Neuronal stem cell (in vitro differentiated cells): ENCODE results near the gene TOGARAM1. TPM values are rescaled to one million over a fixed set of nuclear protein-coding genes. Genes with fewer than 3 reads are reported as not detected.

Experiments used
- DNase-seq: peaks from one replicate; pipeline ENCODE4 v3.0.0-alpha.2; 2013; ENCODE audit warnings: low spot score
- H2AFZ ChIP-seq: one replicate; pipeline ENCODE4 v1.6.1; 2013; ENCODE audit warnings: mild to moderate bottlenecking, low read length, inconsistent platforms
- H2AK5ac ChIP-seq: 2 replicates; pipeline ENCODE4 v1.6.1; 2013; ENCODE audit warnings: low read depth, mild to moderate bottlenecking, inconsistent platforms, low read length, moderate library complexity, mixed read lengths
- H2BK120ac ChIP-seq: 2 replicates; pipeline ENCODE4 v1.6.1; 2013; ENCODE audit warnings: low read depth, mild to moderate bottlenecking, inconsistent platforms, low read length, moderate library complexity, mixed read lengths
- H2BK12ac ChIP-seq: one replicate; pipeline ENCODE4 v1.6.1; 2013; ENCODE audit warnings: low read length, inconsistent platforms
- H2BK15ac ChIP-seq: 2 replicates; pipeline ENCODE4 v1.6.1; 2013; ENCODE audit warnings: mild to moderate bottlenecking, low read length, inconsistent platforms, mixed read lengths
- H2BK5ac ChIP-seq: one replicate; pipeline ENCODE4 v1.6.1; 2013; ENCODE audit warnings: inconsistent platforms, mild to moderate bottlenecking, low read length, moderate library complexity
- H3K14ac ChIP-seq: one replicate; pipeline ENCODE4 v1.6.1; 2013; ENCODE audit warnings: low read length, inconsistent platforms
- H3K18ac ChIP-seq: 2 replicates; pipeline ENCODE4 v1.6.1; 2013; ENCODE audit warnings: low read length, inconsistent platforms
- H3K23ac ChIP-seq: 2 replicates; pipeline ENCODE4 v1.6.1; 2013; ENCODE audit warnings: low read depth, mild to moderate bottlenecking, mixed read lengths, low read length, inconsistent platforms; ENCODE audit not compliant: poor library complexity
- H3K27ac ChIP-seq: replicated peaks from 3 replicates; pipeline ENCODE4 v1.5.1; 2013; ENCODE audit warnings: low read length, inconsistent platforms
- H3K27me3 ChIP-seq, 3 experiments: 2 replicates each; pipeline ENCODE4 v1.6.1; 2013; ENCODE audit warnings: low read length in 3 of 3, mild to moderate bottlenecking in 2 of 3, inconsistent platforms in 1 of 3, low read depth in 1 of 3, mixed read lengths in 1 of 3, moderate library complexity in 1 of 3; ENCODE audit not compliant: control insufficient read depth in 3 of 3, insufficient read depth in 3 of 3
- H3K36me3 ChIP-seq, 2 donors: replicated peaks in 1 of 2; 2 replicates each; pipeline ENCODE4 v1.6.1; 2013; ENCODE audit warnings: low read length in 2 of 2; ENCODE audit not compliant: control insufficient read depth in 2 of 2, insufficient read depth in 2 of 2
- H3K4ac ChIP-seq: 2 replicates; pipeline ENCODE4 v1.6.1; 2013; ENCODE audit warnings: inconsistent platforms, mild to moderate bottlenecking, low read length, moderate library complexity
- H3K4me1 ChIP-seq, 2 donors: 1 replicate in 1 of 2; 2 replicates in 1 of 2; pipeline ENCODE4 v1.6.1; 2013; ENCODE audit warnings: low read length in 2 of 2, low read depth in 1 of 2; ENCODE audit not compliant: control insufficient read depth in 2 of 2, insufficient read depth in 1 of 2
- H3K4me2 ChIP-seq: one replicate; pipeline ENCODE4 v1.6.1; 2013; ENCODE audit warnings: mild to moderate bottlenecking, low read length, inconsistent platforms; ENCODE audit not compliant: insufficient read depth, poor library complexity, severe bottlenecking
- H3K4me3 ChIP-seq, 2 donors: 2 replicates each; pipeline ENCODE4 v1.5.1; 2013; ENCODE audit warnings: low read length in 2 of 2, mild to moderate bottlenecking in 2 of 2, inconsistent platforms in 1 of 2, moderate library complexity in 1 of 2
- H3K79me1 ChIP-seq: one replicate; pipeline ENCODE4 v1.6.1; 2013; ENCODE audit warnings: low read depth, mild to moderate bottlenecking, inconsistent platforms, low read length, moderate library complexity
- H3K9ac ChIP-seq: one replicate; pipeline ENCODE4 v1.6.1; 2013; ENCODE audit warnings: mild to moderate bottlenecking, low read depth, low read length, inconsistent platforms; ENCODE audit not compliant: poor library complexity
- H3K9me3 ChIP-seq, 2 donors: replicated peaks in 1 of 2; 2 replicates each; pipeline versions ENCODE3 to v1.6.1; 2013; ENCODE audit warnings: low read length in 2 of 2, mild to moderate bottlenecking in 2 of 2, inconsistent platforms in 1 of 2, low read depth in 1 of 2, mixed read lengths in 1 of 2, moderate library complexity in 1 of 2; ENCODE audit not compliant: control insufficient read depth in 2 of 2, insufficient read depth in 1 of 2
- H4K8ac ChIP-seq: one replicate; pipeline ENCODE4 v1.6.1; 2013; ENCODE audit warnings: low read depth, mild to moderate bottlenecking, inconsistent platforms, low read length, moderate library complexity
- H4K91ac ChIP-seq: one replicate; pipeline ENCODE4 v1.6.1; 2013; ENCODE audit warnings: low read length, low read depth, mild to moderate bottlenecking, inconsistent platforms; ENCODE audit not compliant: poor library complexity
- whole genome bisulfite sequencing, 2 donors: extraction: QIAGEN DNeasy Blood & Tissue Kit; methylation state at CpG; one replicate each; pipeline ENCODE4 v1.1.7; 2013; ENCODE audit warnings: missing lambda C conversion rate in 2 of 2, mixed read lengths in 1 of 2; ENCODE audit not compliant: insufficient read length in 2 of 2, insufficient replicate concordance in 1 of 2; ENCODE audit errors: extremely low coverage in 2 of 2; 5-methylcytosine and 5-hydroxymethylcytosine counted together
- polyA plus RNA-seq, 2 experiments: library from polyadenylated mRNA; stranded (reverse); fragments of 200-250 nt; gene quantifications; one replicate each; pipeline ENCODE4 v1.2.3, GENCODE V29; 2013

The TOGARAM1 gene, protein sequence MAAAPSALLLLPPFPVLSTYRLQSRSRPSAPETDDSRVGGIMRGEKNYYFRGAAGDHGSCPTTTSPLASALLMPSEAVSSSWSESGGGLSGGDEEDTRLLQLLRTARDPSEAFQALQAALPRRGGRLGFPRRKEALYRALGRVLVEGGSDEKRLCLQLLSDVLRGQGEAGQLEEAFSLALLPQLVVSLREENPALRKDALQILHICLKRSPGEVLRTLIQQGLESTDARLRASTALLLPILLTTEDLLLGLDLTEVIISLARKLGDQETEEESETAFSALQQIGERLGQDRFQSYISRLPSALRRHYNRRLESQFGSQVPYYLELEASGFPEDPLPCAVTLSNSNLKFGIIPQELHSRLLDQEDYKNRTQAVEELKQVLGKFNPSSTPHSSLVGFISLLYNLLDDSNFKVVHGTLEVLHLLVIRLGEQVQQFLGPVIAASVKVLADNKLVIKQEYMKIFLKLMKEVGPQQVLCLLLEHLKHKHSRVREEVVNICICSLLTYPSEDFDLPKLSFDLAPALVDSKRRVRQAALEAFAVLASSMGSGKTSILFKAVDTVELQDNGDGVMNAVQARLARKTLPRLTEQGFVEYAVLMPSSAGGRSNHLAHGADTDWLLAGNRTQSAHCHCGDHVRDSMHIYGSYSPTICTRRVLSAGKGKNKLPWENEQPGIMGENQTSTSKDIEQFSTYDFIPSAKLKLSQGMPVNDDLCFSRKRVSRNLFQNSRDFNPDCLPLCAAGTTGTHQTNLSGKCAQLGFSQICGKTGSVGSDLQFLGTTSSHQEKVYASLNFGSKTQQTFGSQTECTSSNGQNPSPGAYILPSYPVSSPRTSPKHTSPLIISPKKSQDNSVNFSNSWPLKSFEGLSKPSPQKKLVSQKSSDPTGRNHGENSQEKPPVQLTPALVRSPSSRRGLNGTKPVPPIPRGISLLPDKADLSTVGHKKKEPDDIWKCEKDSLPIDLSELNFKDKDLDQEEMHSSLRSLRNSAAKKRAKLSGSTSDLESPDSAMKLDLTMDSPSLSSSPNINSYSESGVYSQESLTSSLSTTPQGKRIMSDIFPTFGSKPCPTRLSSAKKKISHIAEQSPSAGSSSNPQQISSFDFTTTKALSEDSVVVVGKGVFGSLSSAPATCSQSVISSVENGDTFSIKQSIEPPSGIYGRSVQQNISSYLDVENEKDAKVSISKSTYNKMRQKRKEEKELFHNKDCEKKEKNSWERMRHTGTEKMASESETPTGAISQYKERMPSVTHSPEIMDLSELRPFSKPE (N-terminal part only)
- 12.0 TPM for polyA plus RNA-seq (2013, experiment 1 of 2)
- polyA plus RNA-seq (2013, experiment 2 of 2): 12.2 TPM

DNA sequence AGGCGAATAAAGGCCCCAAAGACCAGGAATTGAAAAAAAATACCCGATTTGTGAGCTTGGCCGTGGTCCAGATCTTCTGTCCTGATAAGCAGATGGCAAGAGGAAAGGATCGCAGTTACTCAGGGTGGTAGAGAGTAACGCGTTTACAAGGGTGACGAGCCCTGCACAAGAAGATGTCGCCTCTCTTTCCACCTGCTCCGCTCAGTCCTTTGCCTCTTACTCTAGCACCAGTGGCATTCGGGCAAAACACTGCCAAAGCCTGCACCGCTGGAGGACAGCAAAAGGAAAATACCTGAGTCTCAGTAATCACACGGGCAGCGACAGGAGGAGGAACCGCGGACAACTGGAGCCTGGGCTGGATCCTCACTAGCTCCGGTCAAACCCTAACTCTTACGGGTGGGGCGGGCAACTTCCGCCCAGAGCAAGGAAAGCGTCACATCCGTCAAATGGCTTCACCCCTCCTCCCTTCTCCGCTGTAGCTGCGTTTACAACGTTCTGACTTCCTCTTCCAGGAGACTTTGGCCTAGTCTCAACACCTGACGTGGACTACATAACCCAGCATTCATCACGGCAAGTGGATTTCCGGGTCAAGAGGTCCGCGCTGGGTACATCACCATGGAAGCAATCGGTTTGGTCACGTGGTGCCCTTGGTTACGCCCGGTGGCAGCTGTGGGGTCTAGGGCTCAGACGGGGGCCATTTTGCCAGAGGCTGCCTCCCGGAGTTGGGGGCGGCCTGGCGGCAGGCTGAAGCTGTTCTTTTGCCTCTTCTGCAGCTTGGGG lies at the start of gene TOGARAM1, which contains the start of gene KLHL28:
TSS of gene TOGARAM1 (plus strand) at position 637 of the 780 bp plus-strand sequence. CDS start 232 bp downstream, outside the sequence.
TSS of gene KLHL28 (minus strand) at position 394 of the 780 bp plus-strand sequence. CDS start 16,019 bp downstream, outside the sequence.
- Histone ChIP-seq H3K14ac (no peak within 1 kb of the TSS), H3K4me3 (peak within 1 kb of the TSS; percentile 77 to 92), H2BK120ac (no peak within 1 kb of the TSS), H3K9ac (peak within 1 kb of the TSS; percentile 86), H3K4me1 (peaks cover 3 to 13% of the 10 kb centered on the region in 2 donors), H2AK5ac (peak within 1 kb of the TSS; percentile 21), H2BK5ac (no peak within 1 kb of the TSS), H2AFZ (peak within 1 kb of the TSS; percentile 89), H4K91ac (no peak within 1 kb of the TSS), H3K27ac (peak within 1 kb of the TSS; percentile 76), H2BK15ac (no peak within 1 kb of the TSS), H2BK12ac (no peak within 1 kb of the TSS), H3K4ac (no peak within 1 kb of the TSS), H3K27me3 (no peaks in the 10 kb centered on the region), H3K9me3 (no peaks in the 10 kb centered on the region), H4K8ac (no peak within 1 kb of the TSS), H3K18ac (peak within 1 kb of the TSS; percentile 87), H3K79me1 (no peaks in the 10 kb centered on the region), H3K4me2 (peak within 1 kb of the TSS; percentile 72), H3K23ac (peak within 1 kb of the TSS; percentile 60), H3K36me3 (no peaks in the 10 kb centered on the region)
- DNase-seq: peak; percentile 98
- WGBS, 2 donors: no CpG with 5 or more reads among the region's 37 CpGs

DNA sequence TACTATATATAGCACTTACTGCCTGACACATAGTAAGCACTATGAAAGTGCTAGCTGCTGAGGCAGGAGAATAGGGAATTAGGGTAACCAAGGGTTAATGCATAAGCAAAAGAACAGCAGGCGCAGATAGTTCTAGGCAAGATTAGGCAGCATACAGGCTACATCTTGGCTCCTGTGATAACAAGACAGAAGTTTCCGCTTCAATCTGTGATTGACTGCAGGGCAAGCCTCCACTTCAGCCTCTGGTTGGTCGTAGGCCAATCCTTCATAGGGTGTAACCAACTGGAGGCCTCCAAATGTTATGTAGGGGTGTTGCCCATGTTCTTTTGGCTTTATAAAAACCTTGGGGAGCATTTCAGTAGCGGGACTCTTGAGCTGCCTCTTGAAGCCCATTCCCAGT lies 47.1 kb upstream of the TOGARAM1 start:
- Histone ChIP-seq H2BK120ac (no peak overlapping the region), H3K4me2 (no peak overlapping the region), H3K18ac (no peak overlapping the region), H2AFZ (peak overlapping the region; percentile 59), H3K36me3 (no peaks in the 10 kb centered on the region), H3K4ac (no peak overlapping the region), H3K4me1 (no peaks in the 10 kb centered on the region), H3K23ac (no peak overlapping the region), H3K9me3 (peaks cover 0 to 2% of the 10 kb centered on the region in 2 donors), H3K14ac (no peak overlapping the region), H3K79me1 (no peaks in the 10 kb centered on the region), H2AK5ac (no peak overlapping the region), H2BK15ac (no peak overlapping the region), H3K27me3 (no peaks in the 10 kb centered on the region), H3K9ac (no peak overlapping the region), H3K4me3 (no peak overlapping the region), H4K8ac (no peak overlapping the region), H2BK12ac (no peak overlapping the region), H4K91ac (no peak overlapping the region), H2BK5ac (no peak overlapping the region), H3K27ac (no peak overlapping the region)
- no CpG with 5 or more reads among the region's 4 CpGs for WGBS, 2 donors
- no peak for DNase-seq

DNA sequence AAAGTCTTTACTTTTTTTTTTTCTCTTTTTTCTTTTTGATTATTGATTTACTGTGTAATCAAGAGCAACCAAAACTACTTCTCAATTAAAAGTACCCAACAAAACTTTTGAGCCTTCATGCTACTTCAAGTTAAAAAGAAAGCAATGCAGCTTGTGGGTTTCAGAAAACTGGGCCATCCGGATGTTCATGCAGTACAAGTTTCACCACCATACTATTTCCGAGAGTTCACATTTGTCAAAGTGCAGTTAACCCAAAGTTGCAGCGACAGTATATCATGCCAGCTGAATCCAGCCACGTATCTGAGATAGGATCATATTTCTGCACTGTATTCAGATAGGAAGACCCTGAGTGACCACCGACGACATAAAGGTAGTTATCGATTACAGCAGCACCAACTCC lies 33.2 kb upstream of the TOGARAM1 start:
- Histone ChIP-seq H2BK15ac (no peak overlapping the region), H3K9me3 (no peaks in the 10 kb centered on the region), H3K4me2 (no peak overlapping the region), H4K91ac (no peak overlapping the region), H2BK12ac (no peak overlapping the region), H3K4me1 (no peaks in the 10 kb centered on the region), H2BK5ac (no peak overlapping the region), H3K79me1 (no peaks in the 10 kb centered on the region), H3K36me3 (peaks cover 0 to 15% of the 10 kb centered on the region in 2 donors), H4K8ac (no peak overlapping the region), H3K23ac (no peak overlapping the region), H3K4me3 (no peak overlapping the region), H2AK5ac (no peak overlapping the region), H3K18ac (no peak overlapping the region), H3K27ac (no peak overlapping the region), H2BK120ac (no peak overlapping the region), H3K27me3 (no peaks in the 10 kb centered on the region), H3K14ac (no peak overlapping the region), H3K9ac (no peak overlapping the region), H3K4ac (no peak overlapping the region), H2AFZ (no peak overlapping the region)
- WGBS, 2 donors: no CpG with 5 or more reads among the region's 7 CpGs
- DNase-seq: no peak
